Endothelial cell of umbilical vein (primary cell): ENCODE results near the gene PRELID3B. TPM values are rescaled to one million over a fixed set of nuclear protein-coding genes. Genes with fewer than 3 reads are reported as not detected.

Source experiments
- BruUV-seq: library from RNA; stranded (reverse); fragments of 400-500 nt; replicated peaks from 2 replicates; lab custom pipeline; 2021; lab: Mats Ljungman, UMichigan
- CTCF ChIA-PET: fragments of 300-600, 350-600 bp; sonication (Branson Sonifier 250); formaldehyde crosslinking; loops from one replicate; lab custom pipeline; 2021; ENCODE audit warnings: antibody characterized with exemption, inconsistent platforms; lab: Charles Lee
- POLR2A ChIA-PET: fragments of 300-600, 350-600 bp; sonication (Branson Sonifier 250); formaldehyde crosslinking; loops from one replicate; lab custom pipeline; 2021; ENCODE audit warnings: antibody characterized with exemption, inconsistent platforms; lab: Charles Lee
- DNase-seq: peaks from one replicate; pipeline ENCODE4 v3.0.0-alpha.2; 2011; ENCODE audit warnings: low read depth, low spot score
- FAIRE-seq: peaks from 2 replicates; lab custom pipeline; 2011; peaks lifted over from hg19 to GRCh38; lab: Jason Lieb, UNC
- H2AFZ ChIP-seq: 2 replicates; pipeline ENCODE4 v1.6.0; 2012; ENCODE audit warnings: low read depth, low read length, control low read depth, inconsistent platforms
- H3K27ac ChIP-seq: 2 replicates; pipeline ENCODE4 v1.5.1; 2011; ENCODE audit warnings: low read depth, mild to moderate bottlenecking, control low read depth, low read length, moderate library complexity; ENCODE audit not compliant: insufficient read depth
- H3K27me3 ChIP-seq, 2 experiments: 2 replicates each; pipeline versions ENCODE4 v1.6.0 to v1.6.1; 2011; ENCODE audit warnings: low read length in 2 of 2, mixed read lengths in 1 of 2; ENCODE audit not compliant: control insufficient read depth in 2 of 2, insufficient read depth in 2 of 2
- H3K36me3 ChIP-seq, 2 experiments: 2 replicates in 1 of 2; 3 replicates in 1 of 2; pipeline ENCODE4 v1.5.1; 2011; ENCODE audit warnings: low read length in 2 of 2, mild to moderate bottlenecking in 1 of 2, moderate library complexity in 1 of 2; ENCODE audit not compliant: control insufficient read depth in 2 of 2, insufficient read depth in 2 of 2; ENCODE audit errors: extremely low read depth in 1 of 2
- H3K4me1 ChIP-seq: 3 replicates; pipeline ENCODE4 v1.5.1; 2011; ENCODE audit warnings: mild to moderate bottlenecking, low read length; ENCODE audit not compliant: control insufficient read depth, insufficient read depth; ENCODE audit errors: extremely low read depth
- H3K4me2 ChIP-seq: 2 replicates; pipeline ENCODE4 v1.6.1; 2011; ENCODE audit warnings: low read length, control low read depth, mixed read lengths; ENCODE audit not compliant: insufficient read depth
- H3K4me3 ChIP-seq, 3 experiments: fragments of 200-600 bp in 1 of 3; sonication (generic), shearing (Covaris generic) in 1 of 3; replicated peaks in 1 of 3; 2 replicates each; pipeline ENCODE4 v1.5.1; 2011 to 2016; ENCODE audit warnings: control low read depth in 3 of 3, low read length in 3 of 3, mild to moderate bottlenecking in 2 of 3, inconsistent platforms in 1 of 3, low read depth in 1 of 3, moderate library complexity in 1 of 3; ENCODE audit not compliant: insufficient read depth in 1 of 3
- H3K79me2 ChIP-seq: 2 replicates; pipeline ENCODE4 v1.6.0; 2012; ENCODE audit warnings: low read length, inconsistent platforms; ENCODE audit not compliant: control insufficient read depth, insufficient read depth
- H3K9ac ChIP-seq: replicated peaks from 2 replicates; pipeline ENCODE3; 2011; ENCODE audit warnings: low read length, control low read depth; ENCODE audit not compliant: insufficient read depth; ENCODE audit errors: extremely low read depth
- H3K9me1 ChIP-seq: replicated peaks from 3 replicates; pipeline ENCODE4 v1.6.0; 2011; ENCODE audit warnings: mild to moderate bottlenecking, low read length; ENCODE audit not compliant: control insufficient read depth, insufficient read depth; ENCODE audit errors: extremely low read depth
- H3K9me3 ChIP-seq: replicated peaks from 2 replicates; pipeline ENCODE4 v1.5.1; 2012; ENCODE audit warnings: low read length, inconsistent platforms; ENCODE audit not compliant: control insufficient read depth, insufficient read depth
- H4K20me1 ChIP-seq: replicated peaks from 2 replicates; pipeline ENCODE3; 2011; ENCODE audit warnings: mild to moderate bottlenecking, low read length; ENCODE audit not compliant: control insufficient read depth, insufficient read depth; ENCODE audit errors: extremely low read depth
- EZH2 ChIP-seq: IDR thresholded peaks from 2 replicates; pipeline ENCODE4 v1.6.1; 2012; ENCODE audit warnings: borderline replicate concordance, low read depth, mild to moderate bottlenecking, moderate library complexity, low read length, inconsistent platforms; ENCODE audit not compliant: severe bottlenecking
- FOS ChIP-seq: IDR thresholded peaks from 2 replicates; pipeline ENCODE4 v1.6.1; 2011; ENCODE audit warnings: mild to moderate bottlenecking, low read length, moderate library complexity, borderline replicate concordance; ENCODE audit not compliant: insufficient read depth
- GATA2 ChIP-seq: IDR thresholded peaks from 2 replicates; pipeline ENCODE4 v1.7.0; 2011; ENCODE audit warnings: low read depth, mild to moderate bottlenecking, moderate library complexity, mixed read lengths, low read length; ENCODE audit not compliant: insufficient read length, insufficient read depth
- JUN ChIP-seq: IDR thresholded peaks from 2 replicates; pipeline ENCODE4 v1.6.1; 2011; ENCODE audit warnings: borderline replicate concordance, low read depth; ENCODE audit not compliant: insufficient read length, insufficient read depth
- MYC ChIP-seq: IDR thresholded peaks from one replicate; pipeline ENCODE4 v1.6.1; 2011; ENCODE audit warnings: mild to moderate bottlenecking, low read depth, low read length
- POLR2A ChIP-seq: IDR thresholded peaks from 2 replicates; pipeline ENCODE4 v1.6.1; 2012; ENCODE audit warnings: low read depth, mild to moderate bottlenecking, control low read depth, low read length
- POLR2AphosphoS5 ChIP-seq: IDR thresholded peaks from 2 replicates; pipeline ENCODE4 v1.6.1; 2012; ENCODE audit warnings: low read depth, mild to moderate bottlenecking, control low read depth, low read length, moderate library complexity; ENCODE audit not compliant: insufficient read depth
- dilution Hi-C: fragments of 300-500 bp; cut with MboI; formaldehyde crosslinking; loops from one replicate; pipeline ENCODE4 v1.15.0; 2019; ENCODE audit warnings: low sequenced_read_pairs; ENCODE audit not compliant: extremely low pct_ligation_motif_present
- intact Hi-C: fragments of 100-400 bp; cut with micrococcal nuclease; formaldehyde crosslinking; loops from one replicate; pipeline ENCODE4 v1.10.0; 2022
- polyA plus RNA-seq, 4 experiments: library from polyadenylated mRNA; depleted of rRNA in 3 of 4; stranded (reverse) in 3 of 4; unstranded in 1 of 4; fragments of >200 nt; gene quantifications; 2 replicates each; pipeline versions ENCODE4 v1.2.1 to v1.2.3, GENCODE V29; 2011 to 2012; ENCODE audit warnings: missing spikeins in 1 of 4
- total RNA-seq: library from RNA; stranded (reverse); gene quantifications from 2 replicates; pipeline ENCODE4 v1.2.3, GENCODE V29; 2021
- TF ChIP-seq, protein P1 (sequence below), 2 donors: IDR thresholded peaks; 1 replicate in 1 of 2; 2 replicates in 1 of 2; pipeline ENCODE4 v1.5.1; 2011; ENCODE audit warnings: low read length in 2 of 2, mild to moderate bottlenecking in 2 of 2, moderate library complexity in 2 of 2, control low read depth in 1 of 2, inconsistent platforms in 1 of 2, low read depth in 1 of 2; ENCODE audit not compliant: insufficient read depth in 1 of 2; ENCODE audit errors: extremely low read depth in 1 of 2
- TF ChIP-seq, protein P2 (sequence below): IDR thresholded peaks from 2 replicates; pipeline ENCODE4 v1.6.1; 2011; ENCODE audit not compliant: insufficient read depth, insufficient read length

PRELID3B gene
- total and polyA plus RNA-seq, 2 donors (not counting 3 experiments of a cell fraction or from before 2014, with no cell fraction given), result 14.9 to 57.2 TPM

DNA sequence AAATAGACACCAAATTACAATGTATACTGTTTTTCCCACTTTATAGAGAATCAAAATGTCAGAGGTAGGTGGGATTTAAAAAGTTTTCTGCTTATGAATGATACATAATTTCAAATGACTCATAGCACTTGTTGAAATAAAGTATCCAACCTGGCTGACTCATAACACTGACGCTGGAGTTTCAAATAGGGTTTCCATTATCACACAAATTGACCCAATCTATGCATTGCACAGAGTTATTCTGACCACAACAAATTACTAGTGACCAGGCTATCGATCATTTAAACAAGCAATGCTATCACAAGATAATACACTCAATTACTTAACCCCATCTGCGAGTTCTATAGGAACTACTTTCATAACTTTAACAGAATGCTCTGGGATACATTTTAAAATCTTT is 31.9 kb upstream of the PRELID3B start:
- H4K20me1 ChIP-seq, result no peaks in the 10 kb centered on the region
- no peak for FAIRE-seq
- no peaks in the 10 kb centered on the region for H3K9me1 ChIP-seq
- no peak overlapping the region for H2AFZ ChIP-seq
- POLR2A ChIA-PET, result no interaction called here
- H3K27ac ChIP-seq, result no peak overlapping the region
- no peaks in the 10 kb centered on the region for H3K9me3 ChIP-seq
- no peaks in the 10 kb centered on the region for H3K36me3 ChIP-seq
- TF ChIP-seq MYC (no peak), GATA2 (no peak), FOS (peak; percentile 21), EZH2 (no peak), POLR2AphosphoS5 (no peak), JUN (no peak), POLR2A (no peak)
- TF ChIP-seq, protein P1, sequence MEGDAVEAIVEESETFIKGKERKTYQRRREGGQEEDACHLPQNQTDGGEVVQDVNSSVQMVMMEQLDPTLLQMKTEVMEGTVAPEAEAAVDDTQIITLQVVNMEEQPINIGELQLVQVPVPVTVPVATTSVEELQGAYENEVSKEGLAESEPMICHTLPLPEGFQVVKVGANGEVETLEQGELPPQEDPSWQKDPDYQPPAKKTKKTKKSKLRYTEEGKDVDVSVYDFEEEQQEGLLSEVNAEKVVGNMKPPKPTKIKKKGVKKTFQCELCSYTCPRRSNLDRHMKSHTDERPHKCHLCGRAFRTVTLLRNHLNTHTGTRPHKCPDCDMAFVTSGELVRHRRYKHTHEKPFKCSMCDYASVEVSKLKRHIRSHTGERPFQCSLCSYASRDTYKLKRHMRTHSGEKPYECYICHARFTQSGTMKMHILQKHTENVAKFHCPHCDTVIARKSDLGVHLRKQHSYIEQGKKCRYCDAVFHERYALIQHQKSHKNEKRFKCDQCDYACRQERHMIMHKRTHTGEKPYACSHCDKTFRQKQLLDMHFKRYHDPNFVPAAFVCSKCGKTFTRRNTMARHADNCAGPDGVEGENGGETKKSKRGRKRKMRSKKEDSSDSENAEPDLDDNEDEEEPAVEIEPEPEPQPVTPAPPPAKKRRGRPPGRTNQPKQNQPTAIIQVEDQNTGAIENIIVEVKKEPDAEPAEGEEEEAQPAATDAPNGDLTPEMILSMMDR (IDR thresholded peaks at IDR 0.05; ENCODE audit: extremely low read depth in 1 of 2, insufficient read depth in 1 of 2, low read depth in 1 of 2, low read length in 2 of 2), result no peak
- TF ChIP-seq, protein P2, sequence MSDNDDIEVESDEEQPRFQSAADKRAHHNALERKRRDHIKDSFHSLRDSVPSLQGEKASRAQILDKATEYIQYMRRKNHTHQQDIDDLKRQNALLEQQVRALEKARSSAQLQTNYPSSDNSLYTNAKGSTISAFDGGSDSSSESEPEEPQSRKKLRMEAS, result no peak
- no peak overlapping the region for H3K9ac ChIP-seq
- CTCF ChIA-PET, result no interaction called here
- intact Hi-C loops, result no loop called here
- H3K4me3 ChIP-seq, result no peak overlapping the region
- dilution Hi-C loops, result no loop called here
- no peaks in the 10 kb centered on the region for H3K4me1 ChIP-seq
- BruUV-seq, result no TSS peak
- H3K27me3 ChIP-seq, result peaks cover 9 to 19% of the 10 kb centered on the region in 2 experiments
- no peaks in the 10 kb centered on the region for H3K79me2 ChIP-seq
- DNase-seq, result no peak
- H3K4me2 ChIP-seq, result no peak overlapping the region
